GM08714 (cell line): ENCODE measurements around the gene SEPTIN10.
"Not testable (repeated sequence)": the region's sequence is repeated elsewhere in the genome, so short reads cannot be mapped to it uniquely, and the experiment has no call there.

ENCODE experiments used
- H3K4me3 ChIP-seq: fragments of 200-500 bp; sonication (Bioruptor generic); 2 replicates; pipeline ENCODE4 v1.5.1; 2014; ENCODE audit warnings: mild to moderate bottlenecking, low read length, inconsistent platforms
- ZNF274 ChIP-seq: IDR thresholded peaks from 2 replicates; pipeline ENCODE4 v1.6.1; 2012; ENCODE audit warnings: mild to moderate bottlenecking, low read depth, low read length

The SEPTIN10 gene

DNA sequence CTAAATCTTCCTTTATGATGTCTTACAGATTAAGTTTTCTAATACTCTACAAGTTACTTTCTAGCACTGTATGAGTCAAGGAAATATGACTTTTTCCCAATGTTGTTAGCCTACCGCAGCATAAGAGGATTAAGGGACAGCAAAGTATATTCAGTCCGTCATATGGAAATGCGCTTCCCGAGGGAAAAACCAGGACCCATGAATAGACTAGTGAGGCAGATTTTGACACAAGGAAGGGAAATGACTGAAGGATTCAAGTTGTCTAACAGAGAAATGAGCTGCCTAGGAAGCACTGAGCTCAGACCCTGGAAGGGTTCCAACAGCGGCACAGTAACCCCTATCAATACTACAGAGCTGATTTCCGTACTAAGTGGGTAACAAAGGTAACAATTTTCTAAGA is 12.0 kb downstream of the SEPTIN10 start:
- no peak for TF ChIP-seq ZNF274
- H3K4me3 ChIP-seq, result no peak overlapping the region

DNA sequence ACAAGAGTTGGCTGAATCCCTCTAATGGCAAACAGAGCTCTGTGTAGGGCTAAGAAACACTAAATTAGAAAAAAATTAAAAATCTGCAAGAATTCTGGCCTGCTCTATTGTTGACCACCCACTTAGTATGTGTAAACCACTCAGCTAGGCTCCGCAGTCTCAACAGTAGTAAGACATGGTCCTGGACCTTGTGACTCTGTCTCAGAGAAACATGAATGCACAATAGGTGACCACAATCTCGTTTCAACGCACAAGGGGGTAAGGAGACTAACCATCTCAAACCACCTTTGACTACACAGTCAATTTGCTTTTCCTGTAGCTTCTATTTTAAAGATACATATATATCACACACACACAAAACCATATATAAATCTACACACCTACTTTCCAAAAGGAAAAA is 16.5 kb downstream of the SEPTIN10 start:
- no peak for TF ChIP-seq ZNF274
- no peak overlapping the region for H3K4me3 ChIP-seq

DNA sequence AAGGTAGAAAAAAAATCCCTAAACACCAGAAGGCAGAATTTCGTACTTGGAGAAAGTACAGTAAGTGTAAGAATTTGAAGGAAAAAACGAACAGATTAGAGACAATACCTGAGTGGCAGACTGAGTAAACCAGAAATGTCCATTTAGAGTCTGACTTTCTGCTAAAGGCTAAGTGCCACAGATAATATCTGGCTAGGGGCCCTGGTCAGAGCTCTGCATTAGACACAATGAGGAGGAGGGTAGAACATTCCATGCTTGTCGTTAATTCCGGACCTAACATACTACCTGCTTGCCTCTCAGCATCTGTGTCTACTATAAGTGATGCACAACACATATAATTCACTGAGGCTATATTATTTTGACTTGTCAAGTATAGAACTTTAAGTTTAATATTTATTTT is 18.1 kb downstream of the SEPTIN10 start:
- no peak for TF ChIP-seq ZNF274
- H3K4me3 ChIP-seq, result no peak overlapping the region

DNA sequence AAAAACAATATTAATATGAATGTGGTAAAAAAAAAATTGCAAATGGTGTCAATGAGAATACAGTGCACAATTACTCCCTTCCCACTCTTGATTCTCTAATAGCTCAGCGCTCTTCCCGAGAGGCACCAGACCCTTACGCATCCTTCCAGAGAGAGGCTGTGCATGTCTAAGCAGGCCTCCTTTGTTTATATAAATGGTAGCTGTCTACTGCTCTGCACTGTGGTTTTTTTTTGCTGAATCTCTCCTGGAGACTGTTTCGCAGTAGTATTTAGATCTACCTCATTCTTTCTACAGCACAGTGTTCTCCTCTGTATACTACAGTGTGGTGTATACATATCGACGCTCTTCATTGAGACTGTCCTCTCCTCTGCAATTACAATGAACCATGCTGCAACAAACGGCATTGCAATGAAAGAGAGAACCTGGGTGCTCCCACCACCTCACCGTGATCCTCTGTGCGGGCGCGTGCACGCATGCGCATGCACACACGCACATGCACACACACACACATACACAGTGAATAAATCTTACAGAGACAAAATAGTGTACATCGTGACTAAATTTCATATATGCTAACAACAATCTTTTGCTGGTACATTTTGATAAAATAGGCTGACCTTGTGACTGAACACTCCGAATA is 19.4 kb downstream of the SEPTIN10 start:
- no peak overlapping the region for H3K4me3 ChIP-seq
- TF ChIP-seq ZNF274, result no peak

DNA sequence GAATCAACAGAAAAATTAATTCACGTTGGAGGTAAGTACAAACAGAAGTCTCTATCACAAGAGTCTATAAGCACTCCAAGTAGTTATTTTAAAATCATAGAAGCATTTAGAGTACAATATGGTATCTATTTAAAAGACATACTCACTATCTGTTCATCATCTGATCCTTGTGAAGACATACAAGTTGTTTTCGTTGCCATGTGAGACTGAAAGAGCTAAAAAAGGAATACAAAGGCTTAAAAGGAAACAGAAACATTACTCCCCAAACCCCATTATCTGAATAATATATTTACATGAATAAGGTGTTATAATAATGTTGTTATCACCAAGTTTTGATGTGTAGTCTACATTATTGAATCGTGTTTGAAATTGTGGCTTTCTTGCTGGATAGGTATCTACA is 20.9 kb downstream of the SEPTIN10 start:
- H3K4me3 ChIP-seq, result no peak overlapping the region
- no peak for TF ChIP-seq ZNF274

DNA sequence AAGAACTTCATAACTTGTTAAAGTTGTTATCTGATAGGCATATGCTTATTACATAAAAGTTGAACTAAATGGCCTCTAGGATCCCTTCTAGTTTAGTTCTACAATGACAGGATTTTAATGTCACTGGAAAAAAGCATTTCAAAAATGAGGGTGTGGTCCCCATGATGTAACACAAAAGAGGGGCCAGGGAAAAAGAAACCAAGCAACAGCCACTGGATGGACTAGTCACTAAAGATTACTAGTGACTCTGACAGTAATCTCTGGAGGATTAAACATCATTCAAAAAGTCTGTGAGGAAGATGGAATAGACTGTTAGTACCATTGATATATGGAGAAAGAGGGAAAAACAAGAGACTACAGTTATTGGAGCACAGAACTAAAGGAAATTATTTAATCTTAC is 22.6 kb downstream of the SEPTIN10 start:
- TF ChIP-seq ZNF274, result no peak
- no peak overlapping the region for H3K4me3 ChIP-seq

DNA sequence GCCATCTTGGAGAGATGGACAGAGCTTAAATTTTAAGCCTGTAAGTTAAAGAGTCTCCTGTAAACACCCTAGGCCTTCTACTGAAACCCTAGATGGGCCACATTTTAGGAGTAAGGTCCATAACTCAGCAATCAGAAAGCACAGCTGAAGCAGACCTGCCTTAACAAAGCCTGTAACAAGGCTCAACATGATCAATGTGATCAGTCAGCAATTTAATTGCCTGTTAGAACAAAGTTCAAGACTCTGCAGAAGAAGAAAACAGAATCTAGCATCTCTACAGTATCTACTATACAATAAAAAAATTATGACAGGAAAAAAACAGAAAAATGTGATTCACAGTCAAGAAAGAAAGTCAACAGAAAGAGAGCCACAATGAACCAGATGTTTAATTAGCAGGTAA is 27.1 kb downstream of the SEPTIN10 start:
- no peak overlapping the region for H3K4me3 ChIP-seq
- no peak for TF ChIP-seq ZNF274

DNA sequence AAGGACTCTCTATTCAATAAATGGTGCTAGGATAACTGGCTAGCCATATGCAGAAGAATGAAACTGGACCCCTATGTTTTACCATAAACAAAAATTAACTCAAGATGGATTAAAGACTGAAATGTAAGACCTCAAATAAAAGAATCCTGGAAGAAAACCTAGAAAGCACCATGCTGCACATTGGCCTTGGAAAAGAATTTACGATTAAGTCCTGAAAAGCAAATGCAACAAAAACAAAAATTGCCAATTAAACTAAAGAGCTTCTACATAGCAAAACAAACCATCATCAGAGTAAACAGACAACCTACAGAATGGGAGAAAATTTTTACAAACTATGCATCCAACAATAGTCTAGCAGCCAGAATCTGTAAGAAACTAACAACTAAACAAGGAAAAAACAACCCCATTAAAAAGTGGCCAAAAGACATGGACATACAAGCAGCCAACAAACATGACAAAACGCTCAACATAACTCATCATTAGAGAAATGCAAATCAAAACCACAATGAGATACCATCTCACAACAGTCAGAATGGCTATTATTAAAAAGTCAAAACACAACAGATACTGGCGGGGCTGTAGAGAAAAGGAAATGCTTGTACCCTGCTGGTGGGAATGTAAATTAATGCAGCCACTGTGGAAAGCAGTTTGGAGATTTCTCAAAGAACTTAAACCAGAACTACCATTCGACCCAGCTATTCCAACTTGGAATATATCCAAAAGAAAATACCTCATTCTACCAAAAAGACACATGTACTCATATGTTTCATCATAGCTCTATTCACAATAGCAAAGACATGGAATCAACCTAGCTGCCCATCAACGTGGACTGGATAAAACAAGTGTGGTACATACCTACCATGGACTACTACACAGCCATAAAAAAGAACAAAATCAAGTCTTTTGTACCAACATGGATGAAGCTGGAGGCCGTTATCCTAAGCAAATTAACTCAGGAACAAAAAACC is 30.6 kb downstream of the SEPTIN10 start:
- no peak overlapping the region for H3K4me3 ChIP-seq
- no peak for TF ChIP-seq ZNF274

DNA sequence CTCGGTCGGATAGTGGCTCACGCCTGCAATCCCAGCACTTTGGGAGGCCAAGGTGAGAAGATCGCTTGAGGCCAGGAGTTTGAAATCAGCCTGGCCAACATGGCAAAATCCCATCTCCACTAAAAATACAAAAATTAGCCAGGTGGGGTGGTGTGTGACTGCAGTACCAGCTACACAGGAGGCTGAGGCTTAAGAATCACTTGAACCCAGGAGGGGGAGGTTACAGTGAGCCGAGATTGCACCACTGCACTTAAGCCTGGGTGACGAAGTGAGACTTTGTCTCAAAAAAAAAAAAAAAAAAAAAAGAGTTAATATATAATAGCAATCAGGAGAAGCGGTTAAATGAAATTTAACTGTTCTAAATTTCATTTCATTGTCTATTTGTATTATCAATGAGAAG is 36.1 kb downstream of the SEPTIN10 start:
- H3K4me3 ChIP-seq, result not testable (repeated sequence)

DNA sequence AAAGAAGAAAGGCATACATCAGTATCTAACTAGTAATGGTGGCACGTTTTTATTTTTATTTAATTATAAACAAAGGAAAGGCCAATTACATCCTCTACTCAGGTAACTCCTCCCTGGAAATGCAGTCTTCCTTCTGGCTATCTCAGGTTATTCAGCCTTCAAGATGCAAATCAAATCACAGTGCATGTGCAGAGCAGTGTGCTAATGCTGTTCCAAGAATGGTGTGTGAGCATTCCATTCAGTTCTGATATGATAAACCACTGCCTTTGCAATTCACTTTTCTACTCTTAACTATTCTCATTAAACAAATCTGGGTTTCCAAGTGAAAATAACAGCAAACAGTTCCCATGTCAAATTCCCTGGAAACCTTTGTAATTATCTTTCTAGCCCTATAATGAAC is 38.4 kb downstream of the SEPTIN10 start:
- no peak for TF ChIP-seq ZNF274
- no peak overlapping the region for H3K4me3 ChIP-seq

DNA sequence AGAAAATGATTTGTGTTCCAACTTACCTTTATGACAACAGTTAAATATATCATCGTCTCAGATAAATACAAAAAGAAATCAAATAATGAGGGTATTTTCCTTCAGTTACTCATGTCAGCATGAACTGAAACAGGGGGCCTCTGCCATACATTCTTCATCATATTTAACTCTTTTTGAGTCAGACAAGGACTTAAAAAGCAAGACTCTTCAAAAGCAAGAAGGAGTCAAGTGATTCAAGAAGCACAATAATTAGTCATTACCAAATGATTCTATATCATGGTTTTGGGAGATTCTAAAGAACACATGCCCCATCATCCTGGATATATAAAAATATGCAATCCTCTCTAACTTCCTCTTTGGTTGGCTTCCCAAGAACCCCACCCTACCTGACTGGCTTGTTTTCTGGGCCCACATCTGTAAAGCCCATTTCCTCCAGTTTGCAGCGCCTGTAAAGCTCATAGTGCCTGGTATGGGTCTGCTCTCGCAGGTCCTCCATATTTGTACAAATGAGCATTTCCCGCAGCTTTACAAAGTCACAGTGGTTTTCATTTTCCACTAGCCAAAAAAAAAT is 49.7 kb downstream of the SEPTIN10 start:
- no peak for TF ChIP-seq ZNF274
- no peak overlapping the region for H3K4me3 ChIP-seq

DNA sequence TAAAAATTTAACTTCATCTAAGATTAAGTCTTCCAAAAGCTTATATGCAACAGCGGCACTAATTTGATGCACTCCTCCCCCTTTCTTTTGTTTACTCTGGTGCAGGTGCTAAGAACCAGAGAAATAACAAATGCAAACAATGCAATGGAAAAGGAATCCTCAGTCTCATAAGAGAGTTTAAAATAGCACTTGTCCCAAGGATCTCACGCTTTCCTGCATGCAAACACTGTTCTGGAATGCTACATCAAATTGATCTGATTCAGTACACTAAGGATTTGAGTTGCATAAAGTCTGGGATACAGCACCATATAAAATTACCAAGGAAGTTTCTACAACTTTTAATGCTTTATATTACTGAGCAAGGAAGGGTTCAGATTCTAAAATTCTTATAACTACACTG is 50.5 kb downstream of the SEPTIN10 start:
- H3K4me3 ChIP-seq, result no peak overlapping the region
- TF ChIP-seq ZNF274, result no peak

DNA sequence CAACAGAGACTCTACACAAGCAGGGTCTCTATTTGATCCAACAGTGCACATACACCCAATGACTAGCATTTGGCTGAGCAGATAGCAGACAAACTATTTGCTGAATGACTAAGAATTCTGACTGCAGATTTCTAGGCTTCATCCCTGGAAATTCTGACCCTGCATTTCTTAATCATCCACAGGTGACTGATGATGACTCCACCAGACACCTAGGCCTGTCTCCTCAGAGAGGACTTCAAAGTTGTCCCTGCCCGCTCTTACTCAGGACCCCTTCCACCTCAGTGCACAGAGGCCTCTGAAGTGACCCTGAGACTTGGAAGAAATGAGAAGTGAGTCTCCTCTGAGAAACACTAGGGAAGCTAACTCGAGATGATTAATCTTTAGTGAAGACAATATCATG is 51.3 kb downstream of the SEPTIN10 start:
- no peak overlapping the region for H3K4me3 ChIP-seq
- TF ChIP-seq ZNF274, result no peak

DNA sequence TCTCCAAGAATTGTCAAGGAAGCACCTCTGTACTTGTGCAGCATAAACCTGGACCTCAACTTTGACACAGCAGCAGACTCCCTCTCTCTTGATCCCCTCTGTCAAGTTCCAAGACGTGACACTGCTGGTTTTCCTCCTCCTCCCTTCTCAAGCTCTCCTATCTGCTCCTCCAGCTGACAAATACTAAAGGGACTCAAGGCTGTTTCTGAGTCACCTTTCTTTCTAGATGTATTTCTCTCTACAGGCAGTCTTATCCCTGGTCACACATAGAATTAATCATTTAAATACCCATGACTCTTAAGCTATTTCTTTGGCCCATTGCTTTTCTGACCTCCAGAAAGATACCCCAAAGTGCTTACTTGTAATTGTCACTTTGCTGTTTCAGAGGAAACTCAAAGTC is 53.5 kb downstream of the SEPTIN10 start:
- no peak for TF ChIP-seq ZNF274
- no peak overlapping the region for H3K4me3 ChIP-seq

DNA sequence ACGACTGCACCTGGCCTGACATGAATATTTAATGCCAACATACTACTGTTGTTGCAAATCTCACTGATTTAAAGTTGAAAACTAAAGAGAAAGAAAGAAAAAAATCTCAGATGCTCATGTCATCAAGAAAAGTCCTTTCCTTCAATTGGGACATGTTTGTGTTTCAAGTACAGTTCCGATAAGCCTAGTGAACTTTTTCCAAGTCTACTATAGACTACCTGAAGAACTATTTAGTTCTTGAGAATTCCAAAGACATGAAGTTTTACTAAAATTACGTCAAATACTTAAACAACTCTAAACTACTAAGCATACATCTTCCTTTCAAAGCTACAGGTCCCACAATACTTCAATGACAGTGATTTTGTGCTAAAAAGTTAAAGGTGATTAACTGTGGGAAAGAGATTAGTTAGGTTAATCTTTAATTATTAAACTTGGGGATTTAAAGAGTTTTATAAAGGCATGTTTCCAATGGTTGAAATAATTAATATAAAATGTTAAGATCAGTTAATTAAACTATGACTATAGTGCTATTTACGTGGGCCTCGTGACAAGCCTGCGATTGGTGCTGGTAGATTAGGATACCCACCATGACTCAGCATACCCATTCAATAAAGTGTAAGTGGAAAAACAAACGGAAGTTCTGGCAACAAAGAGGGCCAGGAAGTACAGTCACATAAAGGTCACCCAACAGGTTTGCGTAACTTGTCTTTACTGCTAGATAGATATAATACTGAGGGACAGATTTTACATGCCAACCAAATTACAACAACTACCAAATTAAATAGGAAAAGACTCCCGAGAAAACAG is 55.5 kb downstream of the SEPTIN10 start:
- TF ChIP-seq ZNF274, result no peak
- H3K4me3 ChIP-seq, result no peak overlapping the region
